Transverse colon (tissue), 4 donors: ENCODE results near the gene CCL21. TPM values are rescaled to one million over a fixed set of nuclear protein-coding genes. Genes with fewer than 3 reads are reported as not detected.
A peak's percentile ranks its signal among the peaks of the same experiment; 100 is the strongest.
"Not testable (repeated sequence)": the region's sequence is repeated elsewhere in the genome, so short reads cannot be mapped to it uniquely, and the experiment has no call there.

ENCODE experiments used
- DNase-seq: peaks from one replicate; pipeline ENCODE4 v3.0.0-alpha.2; 2019
- H3K27ac ChIP-seq, 4 donors: fragments of 200-600 bp; sonication (generic); 2 replicates each; pipeline ENCODE4 v1.5.1; 2016 to 2018; ENCODE audit warnings: inconsistent platforms in 4 of 4
- H3K27me3 ChIP-seq: fragments of 200-600 bp; sonication (generic); 2 replicates; pipeline ENCODE4 v1.5.1; 2017; ENCODE audit warnings: inconsistent platforms
- H3K36me3 ChIP-seq, 4 donors: fragments of 200-600 bp; sonication (generic); 2 replicates each; pipeline ENCODE4 v1.5.1; 2017 to 2019; ENCODE audit warnings: inconsistent platforms in 4 of 4
- H3K4me1 ChIP-seq, 4 donors: fragments of 200-600 bp; sonication (generic); 2 replicates each; pipeline ENCODE4 v1.5.1; 2017 to 2020; ENCODE audit warnings: inconsistent platforms in 4 of 4
- H3K4me3 ChIP-seq, 4 donors: fragments of 200-600 bp; sonication (generic); 1 replicate in 1 of 4; 2 replicates in 3 of 4; pipeline versions ENCODE4 v1.5.1 to v1.6.1; 2017 to 2019; ENCODE audit warnings: inconsistent platforms in 4 of 4
- H3K9me3 ChIP-seq, 2 donors: fragments of 200-600 bp; sonication (generic); 2 replicates each; pipeline ENCODE4 v1.5.1; 2017 to 2019; ENCODE audit warnings: inconsistent platforms in 2 of 2
- EP300 ChIP-seq: sonication (generic); formaldehyde crosslinking; IDR thresholded peaks from one replicate; pipeline ENCODE4 v1.6.1; 2017; ENCODE audit warnings: antibody characterized with exemption, low read depth
- POLR2A ChIP-seq: fragments of 450-650 bp; IDR thresholded peaks from one replicate; pipeline ENCODE4 v1.6.1; 2016; ENCODE audit warnings: antibody characterized with exemption, mild to moderate bottlenecking, moderate library complexity
- POLR2AphosphoS5 ChIP-seq, 3 donors: sonication (generic); formaldehyde crosslinking; IDR thresholded peaks; one replicate each; pipeline ENCODE4 v1.6.1; 2016; ENCODE audit warnings: antibody characterized with exemption in 3 of 3
- WGBS, 2 donors: methylation state at CpG; one replicate each; pipeline ENCODE4 v1.1.5; 2018; ENCODE audit warnings: low coverage in 1 of 2; 5-methylcytosine and 5-hydroxymethylcytosine counted together
- in situ Hi-C, 4 donors: fragments of 200-750 bp; cut with MboI; loops; one replicate each; pipeline versions ENCODE4 v1.15.0 to v1.15.1; 2017; ENCODE audit warnings: low sequenced_read_pairs in 3 of 4, low pct_ligation_motif_present in 1 of 4, low pct_unique_long_range_greater_than_20kb in 1 of 4
- intact Hi-C: fragments of 100-400 bp; cut with DNase I; formaldehyde crosslinking; loops from one replicate; pipeline ENCODE4 v1.15.1; 2023; ENCODE audit warnings: low total_unique reads
- total RNA-seq, 4 donors: library from RNA; depleted of rRNA; stranded (reverse); fragments of >200 nt; gene quantifications; one replicate each; pipeline ENCODE4 v1.1.0, GENCODE V29; 2016
- TF ChIP-seq, protein P1 (sequence below), 5 experiments: fragments of 200-600 bp in 3 of 5; fragments of 450-650 bp in 2 of 5; sonication (generic) in 3 of 5; IDR thresholded peaks; 1 replicate in 2 of 5; 2 replicates in 3 of 5; pipeline ENCODE4 v1.5.1; 2016 to 2017; ENCODE audit warnings: antibody characterized with exemption in 5 of 5, inconsistent platforms in 3 of 5, mild to moderate bottlenecking in 2 of 5, moderate library complexity in 1 of 5

CCL21 gene
- total RNA-seq, 4 donors from 2014 or later: 45.4 to 123 (median 60.1) TPM

DNA sequence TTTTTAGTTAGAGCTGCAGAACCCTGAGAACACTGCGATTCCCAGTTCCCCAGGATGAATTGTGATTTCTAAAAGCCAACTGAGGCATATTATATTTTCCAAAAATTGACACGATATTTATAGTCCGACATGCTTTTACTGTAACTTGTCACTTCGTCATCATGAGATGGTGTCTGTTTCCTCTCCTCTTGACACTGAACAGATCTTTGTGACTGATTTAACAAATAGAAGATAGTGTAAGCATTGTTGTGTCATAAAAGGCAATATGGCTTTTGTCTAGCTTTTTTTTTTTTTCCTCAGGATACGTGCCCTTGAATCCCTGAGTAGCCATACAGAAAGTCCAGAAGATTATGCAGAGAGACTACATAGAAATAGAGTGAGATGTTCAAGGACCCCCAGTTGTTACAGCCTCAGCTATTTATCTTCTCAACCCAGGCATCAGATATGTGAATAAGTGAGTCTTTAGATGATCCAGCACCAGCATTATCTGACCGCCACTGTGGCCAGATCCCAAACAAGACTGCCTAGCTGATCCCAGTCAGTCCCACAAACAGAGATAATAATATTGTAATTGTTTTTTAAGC, 27.8 kb upstream of the CCL21 start:
- intact Hi-C loops: no loop called here
- TF ChIP-seq POLR2AphosphoS5 (IDR thresholded peaks at IDR 0.05) (peak in 1 of 3 donors; percentile 84), EP300 (no peak), POLR2A (no peak)
- TF ChIP-seq, protein P1, sequence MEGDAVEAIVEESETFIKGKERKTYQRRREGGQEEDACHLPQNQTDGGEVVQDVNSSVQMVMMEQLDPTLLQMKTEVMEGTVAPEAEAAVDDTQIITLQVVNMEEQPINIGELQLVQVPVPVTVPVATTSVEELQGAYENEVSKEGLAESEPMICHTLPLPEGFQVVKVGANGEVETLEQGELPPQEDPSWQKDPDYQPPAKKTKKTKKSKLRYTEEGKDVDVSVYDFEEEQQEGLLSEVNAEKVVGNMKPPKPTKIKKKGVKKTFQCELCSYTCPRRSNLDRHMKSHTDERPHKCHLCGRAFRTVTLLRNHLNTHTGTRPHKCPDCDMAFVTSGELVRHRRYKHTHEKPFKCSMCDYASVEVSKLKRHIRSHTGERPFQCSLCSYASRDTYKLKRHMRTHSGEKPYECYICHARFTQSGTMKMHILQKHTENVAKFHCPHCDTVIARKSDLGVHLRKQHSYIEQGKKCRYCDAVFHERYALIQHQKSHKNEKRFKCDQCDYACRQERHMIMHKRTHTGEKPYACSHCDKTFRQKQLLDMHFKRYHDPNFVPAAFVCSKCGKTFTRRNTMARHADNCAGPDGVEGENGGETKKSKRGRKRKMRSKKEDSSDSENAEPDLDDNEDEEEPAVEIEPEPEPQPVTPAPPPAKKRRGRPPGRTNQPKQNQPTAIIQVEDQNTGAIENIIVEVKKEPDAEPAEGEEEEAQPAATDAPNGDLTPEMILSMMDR (IDR thresholded peaks at IDR 0.05): no peak
- no peak overlapping the region for H3K4me3 ChIP-seq
- H3K27ac ChIP-seq: no peak overlapping the region
- H3K36me3 ChIP-seq: no peaks in the 10 kb centered on the region
- no peaks in the 10 kb centered on the region for H3K9me3 ChIP-seq
- no peaks in the 10 kb centered on the region for H3K4me1 ChIP-seq
- no peaks in the 10 kb centered on the region for H3K27me3 ChIP-seq
- no peak for DNase-seq
- in situ Hi-C loops: no loop called here
- WGBS, 2 donors: 49 to 56% methylated on average over 6 of the region's 6 CpGs

DNA sequence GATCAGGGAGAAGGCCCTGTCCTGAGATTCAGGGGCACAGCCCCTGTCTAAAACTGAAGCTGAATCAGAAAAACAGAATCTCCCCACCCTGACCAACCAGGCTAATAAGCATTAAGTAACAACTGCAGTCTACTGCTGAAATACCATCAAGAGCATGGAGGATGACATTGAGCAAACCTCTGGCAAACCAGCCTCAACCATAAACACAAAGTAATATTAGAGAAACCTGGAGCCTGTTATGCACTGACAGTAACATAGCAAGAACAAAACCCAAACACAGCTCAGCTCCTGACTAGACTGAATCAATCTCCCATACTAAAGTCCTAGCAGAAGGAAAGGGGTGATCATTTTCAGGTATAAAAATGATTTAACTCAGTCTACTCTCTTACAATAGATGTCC, 24.8 kb upstream of the CCL21 start:
- H3K9me3 ChIP-seq: no peaks in the 10 kb centered on the region
- intact Hi-C loops: no loop called here
- H3K36me3 ChIP-seq: no peaks in the 10 kb centered on the region
- in situ Hi-C loops: no loop called here
- H3K27ac ChIP-seq: peak overlapping the region in 1 of 4 donors; percentile 35
- no peaks in the 10 kb centered on the region for H3K27me3 ChIP-seq
- no peak overlapping the region for H3K4me3 ChIP-seq
- no peaks in the 10 kb centered on the region for H3K4me1 ChIP-seq
- DNase-seq: no peak
- TF ChIP-seq EP300 (no peak), POLR2AphosphoS5 (IDR thresholded peaks at IDR 0.05) (peak in 2 of 3 donors; percentile 9 to 76)

DNA sequence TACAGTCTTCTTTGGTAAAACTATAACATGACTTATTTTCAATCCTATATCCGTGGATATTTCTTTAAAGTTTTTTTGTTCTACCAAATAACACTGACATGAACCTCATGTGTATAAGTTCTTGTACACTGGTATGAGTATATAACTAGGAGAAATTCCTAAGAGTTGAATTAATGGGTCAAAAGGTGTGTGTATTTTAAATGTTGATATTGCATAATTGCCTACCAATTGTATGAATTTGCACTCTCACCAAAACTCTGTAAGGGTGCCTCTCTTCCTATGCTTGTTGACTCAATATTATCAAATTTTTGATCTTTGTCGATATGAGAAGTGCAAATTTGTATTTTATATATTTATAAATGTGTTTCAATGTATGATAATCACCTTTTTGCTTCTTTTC, 22.9 kb upstream of the CCL21 start:
- Histone ChIP-seq H3K9me3 (no peaks in the 10 kb centered on the region), H3K27me3 (no peaks in the 10 kb centered on the region), H3K4me3 (no peak overlapping the region), H3K27ac (no peak overlapping the region), H3K4me1 (no peaks in the 10 kb centered on the region), H3K36me3 (no peaks in the 10 kb centered on the region)
- no peak for TF ChIP-seq POLR2A
- TF ChIP-seq POLR2AphosphoS5 (IDR thresholded peaks at IDR 0.05): no peak
- TF ChIP-seq, protein P1 (IDR thresholded peaks at IDR 0.05): no peak
- TF ChIP-seq EP300: no peak
- 81 to 86% methylated on average over 2 of the region's 2 CpGs for WGBS, 2 donors
- DNase-seq: no peak
- in situ Hi-C loops (no loop called here), intact Hi-C loops (no loop called here)

DNA sequence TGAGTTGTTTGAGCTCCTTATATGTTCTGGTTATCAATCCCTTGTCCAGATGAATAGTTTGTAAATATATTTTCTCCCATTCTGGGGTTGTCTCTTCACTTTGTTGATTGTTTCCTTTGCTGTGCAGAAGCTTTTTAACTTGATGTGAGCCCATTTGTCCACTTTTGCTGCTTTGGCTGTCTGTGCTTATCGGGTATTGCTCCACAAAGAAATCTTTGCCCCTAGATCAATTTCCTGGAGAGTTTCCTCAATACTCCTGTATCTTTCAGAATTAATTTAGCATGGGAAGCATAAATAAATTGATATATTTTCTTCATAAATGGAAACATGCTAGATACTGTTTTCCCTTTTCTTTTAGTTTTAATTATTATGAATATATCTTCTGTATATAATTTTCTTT, 22.5 kb upstream of the CCL21 start:
- H3K9me3 ChIP-seq: no peaks in the 10 kb centered on the region
- H3K4me1 ChIP-seq: no peaks in the 10 kb centered on the region
- WGBS, 2 donors: 90 to 100% methylated on average over 1 of the region's 1 CpG
- no peaks in the 10 kb centered on the region for H3K36me3 ChIP-seq
- in situ Hi-C loops (no loop called here), intact Hi-C loops (no loop called here)
- no peak overlapping the region for H3K4me3 ChIP-seq
- no peaks in the 10 kb centered on the region for H3K27me3 ChIP-seq
- no peak for TF ChIP-seq EP300
- TF ChIP-seq, protein P1 (IDR thresholded peaks at IDR 0.05): no peak
- no peak for TF ChIP-seq POLR2A
- TF ChIP-seq POLR2AphosphoS5 (IDR thresholded peaks at IDR 0.05): no peak
- no peak for DNase-seq
- no peak overlapping the region for H3K27ac ChIP-seq

DNA sequence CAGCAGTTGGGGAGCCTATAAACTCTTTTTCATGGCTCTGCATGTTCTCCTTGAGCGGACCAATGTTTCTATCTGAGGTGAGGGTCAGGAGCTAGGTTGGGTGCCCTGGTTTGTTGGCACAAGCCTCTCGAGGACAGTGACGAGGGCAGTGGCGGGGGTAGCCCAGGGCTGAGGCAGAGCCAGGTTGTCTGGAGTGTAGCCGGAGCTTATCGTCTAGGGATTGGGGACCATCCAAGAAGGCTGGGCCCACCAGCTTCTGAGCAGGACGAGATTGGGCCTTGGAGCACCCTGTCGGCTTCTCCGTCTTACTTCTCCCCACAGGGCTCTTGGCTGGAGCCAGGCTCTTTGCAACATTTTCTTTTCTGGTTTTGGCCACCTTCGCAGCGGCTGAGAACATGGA, 13.2 kb upstream of the CCL21 start:
- intact Hi-C loops (no loop called here), in situ Hi-C loops (no loop called here)
- H3K4me3 ChIP-seq: no peak overlapping the region
- no peak overlapping the region for H3K27ac ChIP-seq
- H3K9me3 ChIP-seq: no peaks in the 10 kb centered on the region
- no peaks in the 10 kb centered on the region for H3K36me3 ChIP-seq
- 86 to 91% methylated on average over 4 to 11 of the region's 11 CpGs for WGBS, 2 donors
- TF ChIP-seq POLR2AphosphoS5 (IDR thresholded peaks at IDR 0.05) (no peak), POLR2A (no peak), EP300 (no peak)
- TF ChIP-seq, protein P1 (IDR thresholded peaks at IDR 0.05): no peak
- no peaks in the 10 kb centered on the region for H3K4me1 ChIP-seq
- DNase-seq: no peak
- no peaks in the 10 kb centered on the region for H3K27me3 ChIP-seq

DNA sequence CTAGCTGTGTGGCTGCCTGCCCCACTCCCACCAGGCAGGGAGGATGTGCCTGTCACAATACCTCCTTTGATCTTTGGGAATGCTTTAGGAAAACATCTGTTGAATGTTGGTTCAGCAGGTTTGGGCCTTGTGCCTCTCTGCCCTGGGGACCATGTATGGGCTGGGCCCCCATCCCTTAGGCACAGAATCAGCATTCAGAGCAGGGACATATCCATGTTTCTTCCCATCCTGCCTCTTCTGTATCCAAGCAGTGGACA, 9.8 kb upstream of the CCL21 start:
- DNase-seq, H3K27ac ChIP-seq, intact Hi-C loops, in situ Hi-C loops, H3K4me1 ChIP-seq, H3K36me3 ChIP-seq, H3K9me3 ChIP-seq, H3K4me3 ChIP-seq, H3K27me3 ChIP-seq: not testable (repeated sequence)
